ENCODE measurements around the gene CLCN1. TPM values are rescaled to one million over a fixed set of nuclear protein-coding genes. Genes with fewer than 3 reads are reported as not detected.
A peak's percentile ranks its signal among the peaks of the same experiment; 100 is the strongest.

CLCN1 gene
- total and polyA plus RNA-seq, 10 of the 15 experiments (the other 5 are each of a cell fraction or from before 2014, with no cell fraction given), result 0.30 TPM; not detected in 9

DNA sequence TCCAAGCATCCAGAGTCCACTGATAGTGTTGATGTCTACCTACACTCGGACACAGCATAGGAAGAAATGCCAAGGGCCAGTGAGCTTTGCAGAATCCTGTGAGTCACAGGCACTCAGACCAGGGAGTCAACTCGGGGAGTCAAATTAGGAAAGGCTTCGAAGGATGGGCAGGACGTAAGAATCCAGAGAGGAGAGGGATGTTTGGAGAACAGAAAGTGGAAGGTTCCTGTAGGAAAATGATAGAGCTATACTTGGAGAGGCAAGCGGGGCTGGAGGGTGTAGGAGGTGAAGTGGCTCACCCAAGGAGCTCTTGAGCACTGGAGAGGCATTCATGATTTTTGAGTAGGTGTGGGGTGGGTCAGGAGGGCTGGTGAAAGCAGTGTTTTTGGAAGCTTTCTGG lies 68.2 kb downstream of the CLCN1 start:
- no peak for FAIRE-seq
- BruUV-seq (replicated peaks), result no TSS peak

More for the DNA sequence above, 68.2 kb downstream of the CLCN1 start:
- Histone ChIP-seq H3K4me2 (ENCODE audit: control insufficient read depth, insufficient read depth) (peak overlapping the region; percentile 77; the same call in 1 of the 2 replicates), H3K27me3 (replicated peaks in 1 of 2; ENCODE audit: control insufficient read depth in 2 of 2, insufficient read depth in 2 of 2, low read length in 1 of 2) (no peaks in the 10 kb centered on the region), H3K9ac (ENCODE audit: control insufficient read depth, insufficient read depth, low read length) (no peak overlapping the region), H3K9me3 (replicated peaks; ENCODE audit: control insufficient read depth, insufficient read depth, low read length) (no peaks in the 10 kb centered on the region), H3K79me2 (ENCODE audit: control insufficient read depth, insufficient read depth, low read length) (peaks cover 48% of the 10 kb centered on the region), H3K36me3 (ENCODE audit: control insufficient read depth in 2 of 2, insufficient read depth in 2 of 2, low read length in 1 of 2) (peaks cover 1 to 15% of the 10 kb centered on the region in 2 experiments; a peak in 3 of 4 replicates), H3K4me3 (peak overlapping the region; percentile 53), H3K27ac (ENCODE audit: control insufficient read depth, insufficient read depth) (no peak overlapping the region), H2AFZ (ENCODE audit: control insufficient read depth, low read depth, low read length) (no peak overlapping the region), H3K4me1 (ENCODE audit: control insufficient read depth, insufficient read depth, low read length) (peaks cover 20% of the 10 kb centered on the region), H4K20me1 (ENCODE audit: control insufficient read depth, insufficient read depth) (no peaks in the 10 kb centered on the region; the same call in 1 of the 2 replicates)
- ChIA-PET RAD21 (ENCODE audit: unreplicated experiment) (interaction anchor here (1.0 to 1.5 kb wide), 3 partner anchors 32 to 144 kb away, joined by 3 to 8 read pairs (median 5); no protein-coding TSS in a partner anchor), CTCF (interaction anchor here (0.8 to 2.2 kb wide), 6 partner anchors 12 to 799 kb away, joined by 3 to 8 read pairs (median 4); no protein-coding TSS in a partner anchor), POLR2A (interaction anchor here (0.8 kb wide), 1 partner anchor 121 kb away, joined by 3 read pairs; the partner anchor contains the start of gene GSTK1), SMC1A (ENCODE audit: uncharacterized antibody, unreplicated experiment) (interaction anchor here (0.5 to 1.6 kb wide), 6 partner anchors 12 to 806 kb away, joined by 3 to 4 read pairs (median 3); no protein-coding TSS in a partner anchor)
- in situ Hi-C loops (cut with MboI) (no loop called here), intact Hi-C loops (cut with micrococcal nuclease; ENCODE audit: unreplicated experiment) (loop anchor here (5.0 kb wide), 1 partner anchor 77 kb away; no protein-coding TSS in a partner anchor)
- TF ChIP-seq, protein P1, sequence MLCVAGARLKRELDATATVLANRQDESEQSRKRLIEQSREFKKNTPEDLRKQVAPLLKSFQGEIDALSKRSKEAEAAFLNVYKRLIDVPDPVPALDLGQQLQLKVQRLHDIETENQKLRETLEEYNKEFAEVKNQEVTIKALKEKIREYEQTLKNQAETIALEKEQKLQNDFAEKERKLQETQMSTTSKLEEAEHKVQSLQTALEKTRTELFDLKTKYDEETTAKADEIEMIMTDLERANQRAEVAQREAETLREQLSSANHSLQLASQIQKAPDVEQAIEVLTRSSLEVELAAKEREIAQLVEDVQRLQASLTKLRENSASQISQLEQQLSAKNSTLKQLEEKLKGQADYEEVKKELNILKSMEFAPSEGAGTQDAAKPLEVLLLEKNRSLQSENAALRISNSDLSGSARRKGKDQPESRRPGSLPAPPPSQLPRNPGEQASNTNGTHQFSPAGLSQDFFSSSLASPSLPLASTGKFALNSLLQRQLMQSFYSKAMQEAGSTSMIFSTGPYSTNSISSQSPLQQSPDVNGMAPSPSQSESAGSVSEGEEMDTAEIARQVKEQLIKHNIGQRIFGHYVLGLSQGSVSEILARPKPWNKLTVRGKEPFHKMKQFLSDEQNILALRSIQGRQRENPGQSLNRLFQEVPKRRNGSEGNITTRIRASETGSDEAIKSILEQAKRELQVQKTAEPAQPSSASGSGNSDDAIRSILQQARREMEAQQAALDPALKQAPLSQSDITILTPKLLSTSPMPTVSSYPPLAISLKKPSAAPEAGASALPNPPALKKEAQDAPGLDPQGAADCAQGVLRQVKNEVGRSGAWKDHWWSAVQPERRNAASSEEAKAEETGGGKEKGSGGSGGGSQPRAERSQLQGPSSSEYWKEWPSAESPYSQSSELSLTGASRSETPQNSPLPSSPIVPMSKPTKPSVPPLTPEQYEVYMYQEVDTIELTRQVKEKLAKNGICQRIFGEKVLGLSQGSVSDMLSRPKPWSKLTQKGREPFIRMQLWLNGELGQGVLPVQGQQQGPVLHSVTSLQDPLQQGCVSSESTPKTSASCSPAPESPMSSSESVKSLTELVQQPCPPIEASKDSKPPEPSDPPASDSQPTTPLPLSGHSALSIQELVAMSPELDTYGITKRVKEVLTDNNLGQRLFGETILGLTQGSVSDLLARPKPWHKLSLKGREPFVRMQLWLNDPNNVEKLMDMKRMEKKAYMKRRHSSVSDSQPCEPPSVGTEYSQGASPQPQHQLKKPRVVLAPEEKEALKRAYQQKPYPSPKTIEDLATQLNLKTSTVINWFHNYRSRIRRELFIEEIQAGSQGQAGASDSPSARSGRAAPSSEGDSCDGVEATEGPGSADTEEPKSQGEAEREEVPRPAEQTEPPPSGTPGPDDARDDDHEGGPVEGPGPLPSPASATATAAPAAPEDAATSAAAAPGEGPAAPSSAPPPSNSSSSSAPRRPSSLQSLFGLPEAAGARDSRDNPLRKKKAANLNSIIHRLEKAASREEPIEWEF (IDR thresholded peaks at IDR 0.05; ENCODE audit: insufficient replicate concordance, low read depth, low read length), result no peak
- no peak for TF ChIP-seq TCF3 (IDR thresholded peaks at IDR 0.05; ENCODE audit: borderline replicate concordance, insufficient read depth, low read depth, low read length)
- TF ChIP-seq MTA2 (IDR thresholded peaks at IDR 0.05; ENCODE audit: low read depth), result no peak
- no peak for TF ChIP-seq RUNX3 (IDR thresholded peaks at IDR 0.05; ENCODE audit: low read length)
- TF ChIP-seq, protein P2, sequence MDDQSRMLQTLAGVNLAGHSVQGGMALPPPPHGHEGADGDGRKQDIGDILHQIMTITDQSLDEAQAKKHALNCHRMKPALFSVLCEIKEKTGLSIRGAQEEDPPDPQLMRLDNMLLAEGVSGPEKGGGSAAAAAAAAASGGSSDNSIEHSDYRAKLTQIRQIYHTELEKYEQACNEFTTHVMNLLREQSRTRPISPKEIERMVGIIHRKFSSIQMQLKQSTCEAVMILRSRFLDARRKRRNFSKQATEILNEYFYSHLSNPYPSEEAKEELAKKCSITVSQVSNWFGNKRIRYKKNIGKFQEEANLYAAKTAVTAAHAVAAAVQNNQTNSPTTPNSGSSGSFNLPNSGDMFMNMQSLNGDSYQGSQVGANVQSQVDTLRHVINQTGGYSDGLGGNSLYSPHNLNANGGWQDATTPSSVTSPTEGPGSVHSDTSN (IDR thresholded peaks at IDR 0.05; ENCODE audit: insufficient replicate concordance, low read depth, low read length), result no peak
- no peak for TF ChIP-seq CREM (IDR thresholded peaks at IDR 0.05; ENCODE audit: low read depth)
- TF ChIP-seq, protein P3, sequence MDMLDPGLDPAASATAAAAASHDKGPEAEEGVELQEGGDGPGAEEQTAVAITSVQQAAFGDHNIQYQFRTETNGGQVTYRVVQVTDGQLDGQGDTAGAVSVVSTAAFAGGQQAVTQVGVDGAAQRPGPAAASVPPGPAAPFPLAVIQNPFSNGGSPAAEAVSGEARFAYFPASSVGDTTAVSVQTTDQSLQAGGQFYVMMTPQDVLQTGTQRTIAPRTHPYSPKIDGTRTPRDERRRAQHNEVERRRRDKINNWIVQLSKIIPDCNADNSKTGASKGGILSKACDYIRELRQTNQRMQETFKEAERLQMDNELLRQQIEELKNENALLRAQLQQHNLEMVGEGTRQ (IDR thresholded peaks at IDR 0.05; ENCODE audit: borderline replicate concordance, low read depth, low read length), result no peak
- no peak for TF ChIP-seq TARDBP (IDR thresholded peaks at IDR 0.05; ENCODE audit: borderline replicate concordance)
- no peak for TF ChIP-seq ZNF274 (IDR thresholded peaks at IDR 0.05; ENCODE audit: insufficient read depth, insufficient read length)
- TF ChIP-seq, protein P4, sequence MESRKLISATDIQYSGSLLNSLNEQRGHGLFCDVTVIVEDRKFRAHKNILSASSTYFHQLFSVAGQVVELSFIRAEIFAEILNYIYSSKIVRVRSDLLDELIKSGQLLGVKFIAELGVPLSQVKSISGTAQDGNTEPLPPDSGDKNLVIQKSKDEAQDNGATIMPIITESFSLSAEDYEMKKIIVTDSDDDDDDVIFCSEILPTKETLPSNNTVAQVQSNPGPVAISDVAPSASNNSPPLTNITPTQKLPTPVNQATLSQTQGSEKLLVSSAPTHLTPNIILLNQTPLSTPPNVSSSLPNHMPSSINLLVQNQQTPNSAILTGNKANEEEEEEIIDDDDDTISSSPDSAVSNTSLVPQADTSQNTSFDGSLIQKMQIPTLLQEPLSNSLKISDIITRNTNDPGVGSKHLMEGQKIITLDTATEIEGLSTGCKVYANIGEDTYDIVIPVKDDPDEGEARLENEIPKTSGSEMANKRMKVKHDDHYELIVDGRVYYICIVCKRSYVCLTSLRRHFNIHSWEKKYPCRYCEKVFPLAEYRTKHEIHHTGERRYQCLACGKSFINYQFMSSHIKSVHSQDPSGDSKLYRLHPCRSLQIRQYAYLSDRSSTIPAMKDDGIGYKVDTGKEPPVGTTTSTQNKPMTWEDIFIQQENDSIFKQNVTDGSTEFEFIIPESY (IDR thresholded peaks at IDR 0.05), result no peak
- TF ChIP-seq, protein P5, sequence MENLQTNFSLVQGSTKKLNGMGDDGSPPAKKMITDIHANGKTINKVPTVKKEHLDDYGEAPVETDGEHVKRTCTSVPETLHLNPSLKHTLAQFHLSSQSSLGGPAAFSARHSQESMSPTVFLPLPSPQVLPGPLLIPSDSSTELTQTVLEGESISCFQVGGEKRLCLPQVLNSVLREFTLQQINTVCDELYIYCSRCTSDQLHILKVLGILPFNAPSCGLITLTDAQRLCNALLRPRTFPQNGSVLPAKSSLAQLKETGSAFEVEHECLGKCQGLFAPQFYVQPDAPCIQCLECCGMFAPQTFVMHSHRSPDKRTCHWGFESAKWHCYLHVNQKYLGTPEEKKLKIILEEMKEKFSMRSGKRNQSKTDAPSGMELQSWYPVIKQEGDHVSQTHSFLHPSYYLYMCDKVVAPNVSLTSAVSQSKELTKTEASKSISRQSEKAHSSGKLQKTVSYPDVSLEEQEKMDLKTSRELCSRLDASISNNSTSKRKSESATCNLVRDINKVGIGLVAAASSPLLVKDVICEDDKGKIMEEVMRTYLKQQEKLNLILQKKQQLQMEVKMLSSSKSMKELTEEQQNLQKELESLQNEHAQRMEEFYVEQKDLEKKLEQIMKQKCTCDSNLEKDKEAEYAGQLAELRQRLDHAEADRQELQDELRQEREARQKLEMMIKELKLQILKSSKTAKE (IDR thresholded peaks at IDR 0.05; ENCODE audit: low read depth, poor library complexity, severe bottlenecking), result no peak
- TF ChIP-seq HDGF (IDR thresholded peaks at IDR 0.05), result no peak
- ATAC-seq (no peak), DNase-seq (ENCODE audit: low read depth, low spot score) (no peak)
- WGBS (ENCODE audit: insufficient coverage, insufficient replicate concordance, low lambda C conversion rate, missing lambda C conversion rate), result 58% methylated on average over 5 of the region's 5 CpGs
